ENCODE results near the gene SPATA13. TPM values are rescaled to one million over a fixed set of nuclear protein-coding genes. Genes with fewer than 3 reads are reported as not detected.

SPATA13 gene
- total and polyA plus RNA-seq, 2 donors (not counting 3 experiments of a cell fraction or from before 2014, with no cell fraction given): 6.6 to 12.9 TPM

GRCh38 chr13:24180750-24181377, 20.3 kb downstream of the SPATA13 start:
- H3K27ac ChIP-seq (ENCODE audit: insufficient read depth, low read depth, low read length): no peak overlapping the region
- intact Hi-C loops (cut with micrococcal nuclease): no loop called here
- ChIA-PET CTCF (no interaction called here), POLR2A (no interaction called here)
- FAIRE-seq (peak; percentile 42), DNase-seq (ENCODE audit: low read depth, low spot score) (no peak)
- dilution Hi-C loops (cut with MboI; ENCODE audit: extremely low pct_ligation_motif_present, low sequenced_read_pairs): no loop called here
- H3K4me2 ChIP-seq (ENCODE audit: insufficient read depth, low read length): no peak overlapping the region
- H3K9ac ChIP-seq (replicated peaks; ENCODE audit: extremely low read depth, insufficient read depth, low read length): no peak overlapping the region
- no peaks in the 10 kb centered on the region for H4K20me1 ChIP-seq (replicated peaks; ENCODE audit: control insufficient read depth, extremely low read depth, insufficient read depth, low read length)
- TF ChIP-seq GATA2 (IDR thresholded peaks at IDR 0.05; ENCODE audit: insufficient read depth, insufficient read length, low read depth, low read length): no peak
- TF ChIP-seq POLR2A (IDR thresholded peaks at IDR 0.05; ENCODE audit: low read depth, low read length): no peak
- TF ChIP-seq JUN (IDR thresholded peaks at IDR 0.05; ENCODE audit: borderline replicate concordance, insufficient read depth, insufficient read length, low read depth): no peak
- TF ChIP-seq CTCF (IDR thresholded peaks at IDR 0.05; ENCODE audit: extremely low read depth in 1 of 2, insufficient read depth in 1 of 2, low read depth in 1 of 2, low read length in 2 of 2): no peak
- no peak for TF ChIP-seq MYC (IDR thresholded peaks at IDR 0.05; ENCODE audit: low read depth, low read length)
- no peak for TF ChIP-seq EZH2 (IDR thresholded peaks at IDR 0.05; ENCODE audit: borderline replicate concordance, low read depth, low read length, severe bottlenecking)
- TF ChIP-seq POLR2AphosphoS5 (IDR thresholded peaks at IDR 0.05; ENCODE audit: insufficient read depth, low read depth, low read length): no peak
- TF ChIP-seq, protein P1, sequence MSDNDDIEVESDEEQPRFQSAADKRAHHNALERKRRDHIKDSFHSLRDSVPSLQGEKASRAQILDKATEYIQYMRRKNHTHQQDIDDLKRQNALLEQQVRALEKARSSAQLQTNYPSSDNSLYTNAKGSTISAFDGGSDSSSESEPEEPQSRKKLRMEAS (IDR thresholded peaks at IDR 0.05; ENCODE audit: insufficient read depth, insufficient read length): no peak
- no peak for TF ChIP-seq FOS (IDR thresholded peaks at IDR 0.05; ENCODE audit: borderline replicate concordance, insufficient read depth, low read length)
- H3K9me1 ChIP-seq (replicated peaks; ENCODE audit: control insufficient read depth, extremely low read depth, insufficient read depth, low read length): no peaks in the 10 kb centered on the region
- peaks cover 6% of the 10 kb centered on the region for H3K4me1 ChIP-seq (ENCODE audit: control insufficient read depth, extremely low read depth, insufficient read depth, low read length)
- H3K79me2 ChIP-seq (ENCODE audit: control insufficient read depth, insufficient read depth, low read length): peaks cover 24% of the 10 kb centered on the region
- no peaks in the 10 kb centered on the region for H3K27me3 ChIP-seq (ENCODE audit: control insufficient read depth in 2 of 2, insufficient read depth in 2 of 2, low read length in 2 of 2)
- BruUV-seq (replicated peaks): no TSS peak
- no peak overlapping the region for H2AFZ ChIP-seq (ENCODE audit: low read depth, low read length)
- no peak overlapping the region for H3K4me3 ChIP-seq (replicated peaks in 1 of 3; ENCODE audit: insufficient read depth in 1 of 3, low read depth in 1 of 3, low read length in 3 of 3)
- H3K9me3 ChIP-seq (replicated peaks; ENCODE audit: control insufficient read depth, insufficient read depth, low read length): no peaks in the 10 kb centered on the region
- H3K36me3 ChIP-seq (ENCODE audit: control insufficient read depth in 2 of 2, extremely low read depth in 1 of 2, insufficient read depth in 2 of 2, low read length in 2 of 2): no peaks in the 10 kb centered on the region

Measured in endothelial cell of umbilical vein (primary cell).